Activated T-cell treated with anti-CD3 and anti-CD28 coated beads for 24 hours (primary cell): ENCODE measurements around the gene TIGD1.
A peak's percentile ranks its signal among the peaks of the same experiment; 100 is the strongest.

Source experiments
- DNase-seq: peaks from one replicate; pipeline ENCODE4 v3.0.0-alpha.2; 2020; ENCODE audit warnings: low read depth

The TIGD1 gene

DNA sequence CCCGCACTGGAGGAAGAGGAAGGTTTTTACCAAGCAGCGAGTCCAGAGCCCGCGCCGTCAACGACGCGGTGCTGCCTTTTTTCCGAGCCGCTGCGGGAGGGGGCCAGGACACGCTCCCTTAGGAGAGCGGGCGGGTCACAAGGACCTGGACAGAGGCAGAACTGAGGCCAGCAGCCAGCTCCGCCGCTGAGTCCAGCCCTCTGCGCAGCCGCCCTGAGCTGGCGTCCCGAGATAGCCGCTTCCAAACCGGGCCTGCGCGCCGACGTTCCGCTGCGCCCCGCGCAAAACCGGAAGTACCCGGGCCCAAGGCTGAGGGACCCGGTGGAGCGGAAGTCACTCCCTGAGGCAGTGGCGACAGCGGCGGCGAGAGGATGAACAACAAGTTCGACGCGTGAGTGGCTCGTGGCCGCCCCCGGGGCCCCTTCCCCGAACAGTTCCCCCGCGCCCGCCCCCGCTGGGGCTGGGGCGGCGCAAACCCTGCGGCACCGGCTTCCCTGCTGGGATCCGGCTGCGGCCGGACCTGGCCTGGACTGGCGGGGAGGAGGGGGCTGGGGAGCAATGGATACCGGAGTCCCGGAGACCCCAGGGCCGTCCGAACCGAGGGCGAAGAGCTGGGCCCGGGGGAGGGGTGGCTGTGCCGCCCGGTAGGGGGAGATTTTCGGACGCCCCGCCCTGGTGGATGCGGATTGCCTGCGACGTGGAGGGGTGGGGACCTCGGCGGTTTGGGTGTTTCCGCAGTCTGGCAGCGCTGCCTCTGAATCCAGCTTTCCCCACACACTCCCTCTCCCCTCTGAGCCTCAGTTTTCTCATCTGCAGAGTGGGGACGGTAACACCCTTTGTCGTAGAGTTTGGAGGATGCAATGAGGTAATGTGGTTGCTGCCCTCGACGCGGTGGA is at the start of gene TIGD1, which contains the start of gene EIF4E2:
Gene TIGD1 (minus strand): TSS at position 204 of the 896 bp plus-strand sequence. CDS start 675 bp downstream, outside the sequence.
Gene EIF4E2 (plus strand): TSS at position 336 of the 896 bp plus-strand sequence. CDS start 36 bp downstream, at position 372.
- DNase-seq: peak; percentile 90

DNA sequence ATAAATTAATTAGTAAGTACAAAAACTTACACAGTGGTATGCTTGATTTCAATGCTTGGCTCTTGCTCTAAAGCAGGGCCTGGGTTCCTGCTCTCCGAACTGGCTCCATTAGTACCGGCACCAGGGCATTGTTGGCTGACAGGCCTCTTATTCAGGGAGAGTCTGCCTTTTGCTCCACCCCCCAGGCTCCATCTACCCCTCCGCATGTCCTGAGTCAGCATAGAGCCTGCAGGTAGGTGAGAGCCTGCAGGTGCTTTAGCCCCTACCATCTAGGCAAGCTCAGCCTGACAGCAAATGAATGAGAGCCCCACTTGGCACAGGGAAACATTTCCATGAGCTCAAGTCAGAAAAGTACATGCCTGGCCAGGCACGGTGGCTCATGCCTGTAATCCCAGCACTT is 47.9 kb upstream of the TIGD1 start:
- DNase-seq: no peak

DNA sequence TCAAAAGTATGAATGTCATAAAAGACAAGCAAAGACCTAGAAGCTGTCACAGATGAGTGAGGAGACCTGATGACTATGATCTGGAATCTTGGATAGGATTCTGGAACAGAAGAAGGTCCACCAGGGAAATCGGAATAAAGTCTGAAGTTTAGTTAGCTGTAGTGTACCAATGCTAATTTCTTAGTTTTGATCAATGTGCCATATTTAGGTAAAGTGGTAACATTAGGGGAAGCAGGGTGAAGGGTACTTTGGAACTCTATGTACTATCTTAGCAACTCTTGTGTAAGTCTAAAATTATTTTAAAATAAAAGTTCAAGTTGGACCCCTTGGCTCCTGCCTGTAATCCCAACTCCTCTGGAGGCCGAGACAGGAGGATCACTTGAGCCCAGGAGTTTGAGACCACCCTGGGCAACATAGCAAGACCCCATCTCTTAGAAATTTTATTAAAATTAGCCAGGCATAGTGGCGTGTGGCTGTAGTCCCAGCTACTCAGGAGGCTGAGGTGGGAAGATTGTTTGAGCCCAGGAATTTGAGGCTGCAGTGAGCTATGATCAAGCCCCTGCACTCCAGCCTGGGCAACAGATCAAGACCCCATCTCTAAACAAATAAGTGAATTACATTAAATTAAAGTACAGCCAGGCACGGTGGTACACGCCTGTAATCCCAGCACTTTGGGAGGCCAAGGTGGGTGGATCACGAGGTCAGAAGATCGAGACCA is 47.2 kb upstream of the TIGD1 start:
- no peak for DNase-seq

DNA sequence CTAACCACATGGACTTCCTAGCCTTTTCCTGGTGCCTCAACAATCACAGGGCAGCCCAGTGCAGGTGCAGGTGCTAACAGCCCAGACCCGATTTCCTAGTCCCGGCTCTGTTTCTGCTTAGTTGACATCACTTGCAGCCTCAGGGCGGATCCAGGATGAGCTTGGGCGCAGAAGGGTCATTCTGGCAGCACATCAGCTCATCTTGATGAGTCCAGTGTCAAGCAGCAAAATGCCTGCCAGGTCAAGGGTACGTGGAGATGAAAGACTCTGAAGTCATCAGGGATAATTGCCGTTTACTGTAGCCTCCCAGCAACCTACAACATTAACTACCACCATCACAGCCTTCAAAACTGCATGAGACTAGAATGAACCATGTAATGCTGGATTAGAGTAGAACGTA is 43.6 kb upstream of the TIGD1 start:
- DNase-seq: no peak

DNA sequence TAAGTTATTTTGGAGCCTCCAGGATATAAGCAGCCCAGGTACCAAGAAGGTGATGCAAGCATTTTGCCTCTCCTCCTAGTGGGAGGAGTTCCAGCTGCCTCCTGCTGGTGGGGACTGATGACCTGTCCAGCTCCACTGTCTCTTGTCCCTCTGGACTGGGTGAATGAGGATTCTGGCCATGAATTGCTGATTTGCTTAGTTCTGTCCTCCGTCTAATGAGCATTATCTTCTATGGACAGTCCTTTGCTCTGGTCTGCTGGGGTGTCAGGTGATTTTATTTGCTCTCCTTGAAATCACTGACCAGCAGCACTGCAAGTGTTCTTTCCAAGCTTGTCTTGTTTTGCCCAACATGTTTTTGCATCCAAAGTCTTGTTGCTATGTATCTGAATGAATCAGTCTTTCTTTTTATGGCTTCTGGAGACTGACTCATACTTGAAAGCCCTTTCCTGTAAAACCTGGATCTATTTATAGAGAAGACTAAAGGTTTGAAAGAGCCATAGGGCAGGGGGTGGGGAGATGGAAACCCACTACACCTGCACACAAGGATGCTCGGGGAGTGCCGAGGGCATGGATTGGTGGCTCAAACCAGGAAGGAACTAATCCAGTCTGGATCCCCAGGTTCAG is 42.5 kb upstream of the TIGD1 start:
- DNase-seq: no peak

DNA sequence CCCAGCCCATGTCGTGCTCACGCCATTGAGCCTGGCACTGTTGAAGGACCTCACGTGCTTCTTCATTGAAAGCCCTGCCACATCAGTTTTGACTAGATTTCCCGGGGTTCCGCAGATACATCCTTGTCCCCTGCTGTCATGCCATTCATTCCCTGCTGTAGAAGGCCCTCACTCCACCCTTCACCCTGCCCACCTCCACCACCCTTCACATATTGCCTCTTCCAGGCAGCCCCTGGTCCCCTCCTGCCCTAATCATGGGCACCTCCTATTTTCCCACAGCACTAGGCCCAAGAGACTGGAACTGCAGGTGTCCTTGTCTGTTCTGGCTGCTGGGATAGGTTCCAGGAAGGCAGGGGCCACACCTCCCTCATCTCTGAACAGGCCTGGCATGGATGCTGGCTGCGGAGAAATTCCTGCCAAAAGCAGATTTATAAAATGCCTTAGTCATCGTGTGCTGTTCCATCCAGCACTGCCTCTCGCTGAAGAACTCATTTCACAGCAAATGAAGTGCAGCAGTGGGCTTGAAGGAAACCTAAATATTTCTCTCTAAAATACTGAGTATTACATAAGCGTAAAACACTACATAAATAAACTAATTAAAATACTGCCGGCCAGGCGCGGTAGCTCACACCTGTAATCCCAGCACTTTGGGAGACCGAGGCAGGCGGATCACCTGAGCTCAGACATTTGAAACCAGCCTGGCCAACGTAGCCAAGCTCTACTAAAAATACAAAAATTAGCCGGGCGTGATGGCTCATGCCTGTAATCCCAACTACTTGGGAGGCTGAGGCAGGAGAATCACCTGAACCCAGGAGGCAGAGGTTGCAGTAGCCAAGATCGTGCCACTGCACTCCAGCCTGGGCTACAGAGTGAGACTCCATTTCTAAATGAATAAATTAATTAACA is 38.6 kb upstream of the TIGD1 start:
- DNase-seq: no peak

DNA sequence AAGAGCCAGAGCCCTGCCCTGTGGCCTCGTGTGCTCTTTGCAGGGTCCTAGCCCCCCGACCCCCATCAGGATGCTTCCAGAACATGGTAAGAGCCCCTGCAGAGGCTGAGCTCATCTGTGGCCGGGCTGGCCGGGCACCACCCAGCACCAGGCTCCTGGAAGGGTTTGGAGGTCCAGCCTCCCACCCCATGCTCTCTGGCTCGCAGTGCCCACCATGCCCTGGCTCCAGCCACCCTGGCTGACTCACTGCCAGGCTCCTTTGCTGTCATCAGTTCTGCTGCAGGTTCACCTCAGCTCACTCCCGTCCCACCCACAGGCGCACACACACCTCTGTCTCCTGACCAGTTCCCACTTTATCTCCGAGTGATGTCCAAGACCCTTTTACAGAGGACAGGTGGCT is 37.7 kb upstream of the TIGD1 start:
- DNase-seq: no peak

DNA sequence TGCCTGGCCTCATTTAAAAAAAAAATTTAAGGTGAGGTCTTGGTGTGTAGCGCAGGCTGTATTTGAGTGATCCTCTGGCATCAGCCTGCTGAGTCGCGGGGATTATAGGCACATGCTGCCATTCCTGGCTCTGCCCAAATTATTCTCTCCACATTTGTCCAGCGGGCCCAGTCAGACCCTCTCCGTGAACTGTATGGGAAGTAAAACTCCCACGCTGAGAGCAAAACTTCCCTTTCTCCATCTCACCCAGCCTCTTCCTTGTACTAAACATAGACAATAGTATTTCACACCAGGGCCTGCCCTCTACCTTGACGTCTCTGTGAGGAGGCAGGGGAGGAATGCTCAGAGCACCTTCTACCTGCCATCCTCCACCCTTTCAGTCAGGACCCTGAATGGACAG is 37.2 kb upstream of the TIGD1 start:
- DNase-seq: no peak

DNA sequence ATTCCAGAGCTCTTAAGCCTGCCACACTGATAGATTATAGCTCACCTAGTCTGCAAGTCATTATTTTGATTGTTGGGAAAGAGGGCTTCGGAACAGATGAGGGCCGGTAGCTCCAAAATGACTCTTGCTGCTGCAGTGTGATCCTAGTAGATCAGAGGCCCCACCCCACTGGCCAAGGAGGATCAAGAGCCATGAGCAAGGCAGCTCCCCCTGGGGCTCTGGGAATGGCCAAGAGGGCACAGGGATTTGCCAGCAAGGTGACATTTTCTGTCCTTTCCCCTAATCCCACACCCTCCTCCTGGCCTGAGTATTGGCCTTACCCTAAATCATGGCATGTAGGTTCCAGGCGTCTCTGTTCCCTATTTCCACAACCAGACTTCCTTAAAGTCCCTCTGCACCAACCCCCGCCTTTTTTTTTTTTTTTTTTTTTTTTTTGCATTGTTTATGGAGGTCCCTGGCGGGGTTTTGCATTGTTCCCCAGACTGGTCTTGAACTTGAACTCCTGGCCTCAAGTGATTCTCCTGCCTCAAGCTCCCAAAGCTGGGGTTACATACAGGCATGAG is 36.7 kb upstream of the TIGD1 start:
- no peak for DNase-seq

DNA sequence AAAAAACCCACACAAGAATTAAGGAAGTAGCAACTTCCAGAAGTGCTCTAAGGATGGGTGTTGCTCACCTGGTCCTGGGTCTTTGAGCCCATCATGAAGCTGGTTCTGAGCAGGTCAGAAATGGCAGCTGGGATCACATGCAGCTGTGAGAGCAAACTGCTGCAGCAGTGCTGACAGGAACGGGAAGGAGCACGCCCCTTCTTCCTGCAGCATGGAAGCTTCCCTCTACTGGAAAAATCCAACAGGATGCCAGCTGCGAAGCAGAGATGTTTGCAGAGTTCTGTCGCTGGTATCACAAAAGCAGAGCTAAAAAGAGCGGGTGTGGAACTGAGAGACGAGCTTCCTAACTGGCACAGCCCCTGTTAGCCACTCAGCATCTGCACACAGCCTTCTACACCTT is 33.9 kb upstream of the TIGD1 start:
- no peak for DNase-seq

DNA sequence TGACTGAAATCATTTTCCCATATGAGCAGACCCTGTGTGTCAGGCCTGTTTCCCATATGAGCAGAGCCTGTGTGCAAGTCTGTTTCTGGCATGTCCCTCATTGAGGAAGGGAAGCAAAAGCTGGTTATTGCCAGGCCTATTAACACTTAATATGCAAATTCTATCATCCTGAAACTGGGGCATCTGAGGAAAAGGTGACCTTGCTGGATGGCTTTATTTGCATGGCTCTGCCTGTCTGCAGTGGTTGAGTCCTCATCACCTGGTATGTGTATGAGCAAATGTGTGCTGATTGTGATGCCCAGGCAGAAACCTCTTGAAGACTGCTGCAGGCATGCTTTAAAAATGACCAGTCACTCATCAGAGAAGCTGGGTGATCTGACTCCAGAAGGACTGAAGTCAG is 31.4 kb upstream of the TIGD1 start:
- no peak for DNase-seq

DNA sequence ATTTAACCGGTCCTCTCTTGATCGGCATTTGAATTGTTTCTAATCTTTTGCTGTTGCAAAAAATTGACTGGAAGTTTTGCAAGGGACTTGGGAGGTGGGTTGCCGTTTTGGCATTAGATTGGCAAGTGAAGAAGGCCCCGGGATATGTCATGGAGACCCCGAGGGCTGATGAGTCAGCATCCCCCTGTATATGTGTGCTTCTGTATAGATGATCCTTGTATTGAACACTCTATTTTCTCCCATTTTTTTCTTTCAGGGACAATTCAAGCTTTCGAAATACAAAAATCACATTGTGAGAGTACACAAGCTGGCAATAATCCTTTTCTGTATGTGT is 30.3 kb upstream of the TIGD1 start:
- no peak for DNase-seq

DNA sequence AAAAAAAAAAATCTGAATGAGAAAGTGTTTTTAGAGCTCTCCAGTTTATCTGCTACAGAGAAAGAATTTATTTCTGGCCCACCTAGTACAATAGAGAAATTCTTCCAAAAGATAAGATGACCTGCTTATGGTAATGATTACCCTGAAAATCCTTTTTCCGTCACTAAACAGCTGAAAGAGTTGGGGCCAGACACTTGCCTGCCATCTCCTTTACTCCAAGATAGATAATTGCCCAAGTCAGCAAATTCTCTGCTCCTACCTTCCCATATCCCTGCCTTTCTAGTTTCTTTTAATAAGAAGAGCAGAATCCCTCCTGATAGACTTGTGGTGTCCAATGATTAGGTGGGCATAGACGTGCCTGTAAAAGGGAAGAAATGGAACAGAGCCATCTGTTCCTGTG is 28.3 kb upstream of the TIGD1 start:
- DNase-seq: no peak

DNA sequence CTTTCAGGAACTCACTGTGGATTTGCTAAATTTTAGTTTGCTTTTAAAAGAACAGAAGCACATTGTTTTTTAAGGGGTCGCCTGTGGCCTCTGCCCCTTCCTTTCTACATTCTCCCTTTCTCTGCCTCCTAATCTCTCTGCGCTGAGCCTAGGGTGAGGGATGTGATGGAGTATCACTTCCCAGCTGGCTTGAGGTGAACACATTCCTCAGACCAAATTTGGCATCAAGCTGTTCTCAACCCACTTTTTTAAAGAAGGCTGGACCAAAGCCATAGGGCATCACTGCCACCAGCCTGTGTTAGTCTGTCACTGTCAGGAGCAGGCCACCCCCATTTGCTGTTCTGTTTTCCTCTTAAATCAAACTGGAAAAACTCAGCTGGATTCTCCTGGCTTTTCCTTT is 27.5 kb upstream of the TIGD1 start:
- no peak for DNase-seq

DNA sequence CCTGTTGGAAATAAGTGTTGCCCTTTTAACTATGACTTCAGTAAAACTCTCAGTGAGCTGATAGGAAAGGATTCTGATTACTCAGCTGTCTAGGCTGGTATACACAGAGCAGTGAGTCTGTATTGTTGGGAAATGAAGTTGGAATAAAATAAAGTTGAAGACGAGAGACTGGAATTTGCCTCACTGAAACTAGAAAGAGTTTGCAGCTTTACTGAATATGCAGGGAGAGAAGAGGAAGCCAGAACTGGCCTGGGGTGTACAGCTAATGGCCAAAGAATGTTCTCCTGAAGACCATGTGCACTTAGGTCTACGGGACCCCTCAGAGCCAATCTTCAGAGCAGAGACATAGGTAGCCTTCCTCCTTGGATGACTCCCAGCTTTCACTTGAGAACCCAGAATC is 26.6 kb upstream of the TIGD1 start:
- no peak for DNase-seq

DNA sequence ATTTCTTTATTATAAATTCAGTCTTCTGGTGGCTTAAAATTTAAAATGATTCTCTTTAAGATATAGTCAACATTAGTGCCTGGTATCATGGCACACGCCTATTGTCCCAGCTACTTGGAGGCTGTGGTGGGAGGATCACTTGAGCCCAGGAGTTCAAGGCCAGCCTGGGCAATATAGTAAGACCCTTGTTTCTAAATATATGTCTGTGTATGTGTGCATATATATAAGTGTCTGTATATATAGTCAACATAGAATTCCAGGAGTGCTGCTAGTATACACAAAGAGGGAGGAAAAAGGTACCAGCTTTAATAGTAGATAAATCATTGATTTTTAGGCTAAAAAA is 25.0 kb upstream of the TIGD1 start:
- no peak for DNase-seq

DNA sequence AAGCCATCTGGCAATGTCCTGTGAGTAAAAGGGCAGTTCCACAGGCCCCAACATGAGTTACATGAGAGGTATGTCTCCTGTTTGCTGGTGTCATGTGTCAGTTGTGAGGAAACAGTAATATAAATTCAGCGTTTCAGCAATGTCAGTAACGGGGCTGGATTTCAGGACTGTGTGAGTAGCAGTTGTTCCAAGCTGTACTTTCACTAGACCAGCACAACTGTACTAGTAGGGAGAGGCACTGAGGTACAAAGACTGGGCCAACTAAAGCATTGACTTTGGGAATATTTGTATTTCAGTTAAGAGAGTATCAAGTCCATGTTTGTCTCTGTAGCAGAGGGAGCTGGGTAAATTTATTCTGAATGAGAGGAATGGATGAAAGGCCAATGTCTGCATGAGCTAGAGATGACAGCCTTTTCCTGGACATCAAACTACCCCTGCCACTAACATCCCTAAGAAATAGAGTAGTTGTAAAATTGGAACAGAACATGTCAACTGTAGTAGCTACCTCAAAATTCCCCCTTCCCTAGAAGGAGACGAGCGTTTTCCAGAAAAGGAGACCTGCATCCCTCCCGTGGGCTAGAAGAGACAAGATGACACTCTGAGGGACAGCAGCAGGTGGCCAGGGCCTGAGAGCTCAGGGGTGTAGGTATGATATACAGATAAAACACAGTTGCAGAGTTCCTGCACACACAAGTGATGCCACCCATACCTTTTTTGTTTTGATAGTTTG is 24.5 kb upstream of the TIGD1 start:
- no peak for DNase-seq

DNA sequence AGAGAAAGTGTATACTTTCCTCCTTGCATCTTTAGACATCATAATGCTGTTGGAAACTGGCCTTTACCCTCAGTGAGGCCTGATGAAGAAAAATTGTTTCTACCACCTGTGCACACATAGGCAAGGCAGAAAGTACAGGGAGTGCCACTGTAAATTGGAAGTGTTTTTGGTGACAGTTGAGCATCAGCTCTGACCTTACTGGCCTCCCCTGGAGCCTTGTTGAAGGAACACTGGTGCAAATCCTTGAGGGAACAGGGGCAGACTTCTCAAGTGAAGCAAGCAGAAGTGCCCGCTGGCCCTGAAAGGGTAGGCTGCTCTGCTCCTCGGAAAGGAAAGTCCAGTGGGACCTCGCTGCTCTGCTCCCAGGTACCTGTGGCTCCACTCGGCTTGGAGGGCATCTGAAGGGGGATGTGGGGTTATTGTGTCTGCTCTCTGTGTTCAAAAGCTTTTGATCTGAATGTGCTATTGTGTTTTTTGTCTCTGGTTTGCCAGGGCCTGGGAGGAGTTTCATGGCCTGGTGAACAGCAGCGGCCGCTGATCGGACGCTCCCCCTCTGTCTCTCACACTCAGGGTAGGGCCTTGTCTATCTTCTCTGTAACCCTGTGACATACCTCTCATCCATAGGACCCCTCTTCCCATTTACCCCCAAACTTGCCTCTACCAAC is 23.5 kb upstream of the TIGD1 start:
- no peak for DNase-seq

DNA sequence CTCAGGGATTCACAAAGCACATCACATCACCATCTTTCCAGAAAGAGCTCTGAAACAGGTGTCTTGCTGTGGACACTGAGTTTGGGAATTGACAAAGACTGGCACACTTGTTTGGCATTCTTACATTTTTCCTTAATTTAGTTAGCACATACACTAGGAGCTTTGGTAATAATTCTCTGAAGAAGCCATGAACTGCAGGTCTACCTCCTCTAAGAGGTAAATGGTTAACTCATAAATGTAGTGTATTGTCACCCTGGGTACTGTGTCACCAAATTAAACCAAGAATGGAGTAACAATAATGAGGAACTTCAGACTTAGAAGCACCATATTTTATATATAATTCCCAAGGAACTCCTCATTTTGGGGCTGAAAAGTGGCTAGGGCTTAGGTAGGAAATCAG is 22.7 kb upstream of the TIGD1 start:
- no peak for DNase-seq

DNA sequence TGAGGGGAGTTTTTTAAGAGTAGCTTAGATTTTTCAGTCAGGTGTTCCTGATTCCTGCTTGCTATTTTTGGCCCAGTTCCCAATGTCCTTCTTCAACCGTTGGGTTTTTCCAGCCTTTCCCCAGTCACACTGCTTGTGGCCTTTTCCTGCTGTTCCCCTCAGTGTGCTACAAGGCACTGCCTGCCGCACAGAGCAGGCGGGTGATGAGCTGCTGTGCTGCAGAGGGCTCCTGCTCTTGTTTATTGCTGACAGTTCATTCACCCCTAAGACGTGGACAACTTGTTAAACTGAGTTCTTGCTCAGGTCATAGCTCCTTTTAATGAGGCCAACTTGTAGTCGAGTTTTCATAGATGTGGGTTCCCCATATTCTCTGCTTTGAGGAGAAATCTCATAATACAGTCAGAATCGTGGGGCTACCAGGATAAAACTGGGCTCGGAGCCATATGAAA is 20.7 kb upstream of the TIGD1 start:
- no peak for DNase-seq
